ENCODE measurements around the gene ADGRB3. TPM values are rescaled to one million over a fixed set of nuclear protein-coding genes. Genes with fewer than 3 reads are reported as not detected.

The ADGRB3 gene
- total RNA-seq, 6 donors from 2014 or later: 1.1 to 7.3 (median 3.0) TPM

- Histone ChIP-seq H3K4me1 (no peaks in the 10 kb centered on the region), H3K9me3 (no peaks in the 10 kb centered on the region), H3K27me3 (no peaks in the 10 kb centered on the region), H3K27ac (no peak overlapping the region), H3K4me3 (no peak overlapping the region), H3K36me3 (no peaks in the 10 kb centered on the region)
- TF ChIP-seq POLR2AphosphoS5 (IDR thresholded peaks at IDR 0.05) (no peak), POLR2A (IDR thresholded peaks at IDR 0.05) (no peak), EP300 (IDR thresholded peaks at IDR 0.05) (no peak), CTCF (IDR thresholded peaks at IDR 0.05) (no peak)
- DNase-seq (no peak), ATAC-seq (ENCODE audit: low FRiP score in 2 of 2) (no peak)
- 58 to 83% methylated on average over 1 of the region's 1 CpG for WGBS, 2 donors
Observed at GRCh38 chr6:68693271-68693670, 58.2 kb downstream of the ADGRB3 start.

- WGBS, 2 donors: 88 to 90% methylated on average over 4 of the region's 4 CpGs
- Histone ChIP-seq H3K4me1 (no peaks in the 10 kb centered on the region), H3K27ac (no peak overlapping the region), H3K4me3 (no peak overlapping the region), H3K9me3 (no peaks in the 10 kb centered on the region), H3K36me3 (no peaks in the 10 kb centered on the region), H3K27me3 (no peaks in the 10 kb centered on the region)
- DNase-seq (no peak), ATAC-seq (ENCODE audit: low FRiP score in 2 of 2) (no peak)
- no peak for TF ChIP-seq EP300 (IDR thresholded peaks at IDR 0.05)
- no peak for TF ChIP-seq POLR2A (IDR thresholded peaks at IDR 0.05)
- TF ChIP-seq POLR2AphosphoS5 (IDR thresholded peaks at IDR 0.05): no peak
- no peak for TF ChIP-seq CTCF (IDR thresholded peaks at IDR 0.05)
Observed at GRCh38 chr6:68695403-68695802, 60.3 kb downstream of the ADGRB3 start.

GRCh38 chr6:68695838-68696237 lies 60.8 kb downstream of the ADGRB3 start:
- Histone ChIP-seq H3K9me3 (no peaks in the 10 kb centered on the region), H3K27me3 (no peaks in the 10 kb centered on the region), H3K4me3 (no peak overlapping the region), H3K27ac (no peak overlapping the region), H3K4me1 (no peaks in the 10 kb centered on the region), H3K36me3 (no peaks in the 10 kb centered on the region)
- DNase-seq (no peak), ATAC-seq (ENCODE audit: low FRiP score in 2 of 2) (no peak)
- TF ChIP-seq POLR2A (IDR thresholded peaks at IDR 0.05) (no peak), EP300 (IDR thresholded peaks at IDR 0.05) (no peak), POLR2AphosphoS5 (IDR thresholded peaks at IDR 0.05) (no peak), CTCF (IDR thresholded peaks at IDR 0.05) (no peak)
- 68 to 71% methylated on average over 6 of the region's 6 CpGs for WGBS, 2 donors

GRCh38 chr6:68697394-68697793 lies 62.3 kb downstream of the ADGRB3 start:
- no peaks in the 10 kb centered on the region for H3K36me3 ChIP-seq
- no peak overlapping the region for H3K27ac ChIP-seq
- ATAC-seq (ENCODE audit: low FRiP score in 2 of 2) (no peak), DNase-seq (no peak)
- no peaks in the 10 kb centered on the region for H3K4me1 ChIP-seq
- H3K9me3 ChIP-seq: no peaks in the 10 kb centered on the region
- no peaks in the 10 kb centered on the region for H3K27me3 ChIP-seq
- WGBS, 2 donors: 74 to 82% methylated on average over 1 of the region's 1 CpG
- no peak for TF ChIP-seq EP300 (IDR thresholded peaks at IDR 0.05)
- TF ChIP-seq CTCF (IDR thresholded peaks at IDR 0.05): no peak
- no peak for TF ChIP-seq POLR2AphosphoS5 (IDR thresholded peaks at IDR 0.05)
- TF ChIP-seq POLR2A (IDR thresholded peaks at IDR 0.05): no peak
- no peak overlapping the region for H3K4me3 ChIP-seq

GRCh38 chr6:68701159-68701558 lies 66.1 kb downstream of the ADGRB3 start:
- H3K27me3 ChIP-seq: no peaks in the 10 kb centered on the region
- no peaks in the 10 kb centered on the region for H3K4me1 ChIP-seq
- 87 to 90% methylated on average over 4 of the region's 4 CpGs for WGBS, 2 donors
- H3K4me3 ChIP-seq: no peak overlapping the region
- H3K27ac ChIP-seq: no peak overlapping the region
- ATAC-seq (ENCODE audit: low FRiP score in 2 of 2): no peak
- TF ChIP-seq EP300 (IDR thresholded peaks at IDR 0.05) (no peak), POLR2AphosphoS5 (IDR thresholded peaks at IDR 0.05) (no peak), CTCF (IDR thresholded peaks at IDR 0.05) (no peak), POLR2A (IDR thresholded peaks at IDR 0.05) (no peak)
- no peak for DNase-seq
- no peaks in the 10 kb centered on the region for H3K36me3 ChIP-seq
- no peaks in the 10 kb centered on the region for H3K9me3 ChIP-seq

Measured in upper lobe of left lung (tissue), 6 donors.